D721Med (cell line): ENCODE measurements around the gene KIF6.

Source experiments
- DNase-seq: peaks from one replicate; pipeline ENCODE4 v3.0.0; 2011; ENCODE audit warnings: low spot score; ENCODE audit not compliant: insufficient read length
- FAIRE-seq: peaks from 2 replicates; lab custom pipeline; 2011; peaks lifted over from hg19 to GRCh38; lab: Jason Lieb, UNC
- CTCF ChIP-seq: IDR thresholded peaks from 2 replicates; pipeline ENCODE4 v1.5.1; 2012; ENCODE audit warnings: mild to moderate bottlenecking, control low read depth; ENCODE audit not compliant: insufficient read depth; ENCODE audit errors: missing control alignments

The KIF6 gene

GRCh38 chr6:39499053-39499452, 226.2 kb downstream of the KIF6 start:
- no peak for TF ChIP-seq CTCF
- DNase-seq (no peak), FAIRE-seq (no peak)

DNA sequence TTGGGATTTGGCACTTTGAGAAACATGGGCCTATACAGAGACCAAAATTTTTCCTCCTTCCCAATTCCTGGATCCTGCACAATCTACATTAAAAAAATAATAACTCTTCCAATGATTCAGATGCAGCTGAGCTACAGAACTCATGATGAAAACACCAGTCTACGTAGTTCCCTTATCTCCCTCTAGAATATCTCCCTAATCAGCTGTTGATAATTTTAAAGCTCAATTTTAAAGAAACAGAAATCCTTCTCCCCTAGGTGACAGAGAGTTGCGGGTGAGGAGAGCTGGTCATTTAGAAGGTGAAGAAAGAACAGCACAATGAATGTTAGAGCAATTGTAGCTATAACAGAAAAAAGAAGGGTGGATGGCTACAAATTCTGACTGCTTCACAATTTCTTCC, 227.1 kb downstream of the KIF6 start:
- FAIRE-seq, result no peak
- DNase-seq, result no peak
- TF ChIP-seq CTCF, result no peak

DNA sequence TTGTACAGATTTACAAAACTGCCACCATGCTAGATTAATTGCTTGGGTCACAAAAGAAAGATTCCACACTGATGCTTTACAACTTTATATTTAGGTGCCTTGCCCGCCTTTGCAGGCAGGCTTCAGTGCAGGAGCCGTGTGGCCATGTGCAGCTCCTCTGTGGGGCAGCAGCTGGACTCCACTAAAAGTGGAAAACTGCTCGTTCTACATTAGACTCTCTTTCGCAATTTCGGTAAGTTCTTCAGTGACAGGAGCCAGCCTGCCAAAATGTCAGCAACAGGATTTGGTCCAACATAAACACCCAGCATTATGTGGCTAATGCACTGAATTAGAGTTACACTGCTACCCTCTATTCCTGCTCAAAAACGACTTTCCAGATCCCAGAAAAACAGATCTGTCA, 228.3 kb downstream of the KIF6 start:
- no peak for FAIRE-seq
- no peak for TF ChIP-seq CTCF
- no peak for DNase-seq

DNA sequence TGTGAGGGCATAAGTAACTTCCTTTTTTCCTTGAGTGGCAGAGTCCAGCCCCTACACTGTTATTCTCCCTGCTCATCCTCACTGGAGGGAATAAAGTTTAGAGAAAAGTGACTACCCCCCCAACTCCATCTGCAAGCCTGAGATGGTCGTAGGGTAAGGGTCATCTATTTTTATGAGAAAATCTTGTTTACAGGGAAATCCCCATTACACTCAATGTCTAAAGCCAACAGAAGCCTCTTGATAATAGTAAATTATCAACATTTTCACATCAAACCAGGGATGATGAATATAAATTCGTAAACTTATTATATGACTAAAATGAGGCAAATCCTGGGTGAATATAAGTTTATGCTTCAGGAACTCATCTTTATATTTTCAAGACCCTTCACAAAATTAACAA, 228.8 kb downstream of the KIF6 start:
- no peak for DNase-seq
- no peak for FAIRE-seq
- no peak for TF ChIP-seq CTCF

GRCh38 chr6:39495640-39496039, 229.6 kb downstream of the KIF6 start:
- no peak for TF ChIP-seq CTCF
- DNase-seq (no peak), FAIRE-seq (no peak)

DNA sequence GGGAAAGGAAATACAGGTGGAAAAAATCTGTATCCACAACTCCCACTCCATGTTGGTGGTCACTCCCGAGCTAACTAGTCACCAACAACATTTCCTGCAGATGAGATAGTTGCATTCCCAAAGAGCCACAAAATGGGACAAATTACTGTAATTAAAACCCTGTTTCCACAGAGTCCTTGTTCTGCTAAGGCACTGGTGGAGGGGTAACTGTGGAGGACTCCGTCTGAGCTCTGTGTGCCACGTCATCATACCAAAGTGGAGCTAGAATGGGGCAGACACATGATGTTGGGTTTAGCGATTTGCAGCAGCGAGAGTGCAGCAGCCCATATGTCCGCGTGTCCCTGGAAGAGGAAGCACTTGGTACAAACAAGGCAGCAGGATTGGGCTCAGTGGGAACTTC, 230.2 kb downstream of the KIF6 start:
- FAIRE-seq, result no peak
- no peak for DNase-seq
- no peak for TF ChIP-seq CTCF

GRCh38 chr6:39493777-39494176, 231.4 kb downstream of the KIF6 start:
- DNase-seq (no peak), FAIRE-seq (no peak)
- TF ChIP-seq CTCF, result no peak
